OCI-LY1 (cell line): ENCODE data around the gene FBXL14.

Experiments
- H2AFZ ChIP-seq: fragments of 200-600 bp; sonication (generic), shearing (Covaris generic); 2 replicates; pipeline ENCODE4 v1.6.0; 2014; ENCODE audit warnings: antibody characterized with exemption, mild to moderate bottlenecking, low read length
- H3F3A ChIP-seq: fragments of 200-600 bp; sonication (generic), shearing (Covaris generic); 2 replicates; pipeline ENCODE4 v1.6.0; 2014; ENCODE audit warnings: mild to moderate bottlenecking, antibody characterized with exemption, low read length, moderate library complexity; ENCODE audit not compliant: insufficient read depth
- H3K27ac ChIP-seq: fragments of 200-600 bp; sonication (generic); 2 replicates; pipeline ENCODE4 v1.5.1; 2014; ENCODE audit warnings: low read length, mixed run types, mild to moderate bottlenecking, low read depth; ENCODE audit not compliant: poor library complexity, severe bottlenecking
- H3K27me3 ChIP-seq: fragments of 200-600 bp; sonication (generic); 2 replicates; pipeline ENCODE4 v1.6.0; 2014; ENCODE audit warnings: antibody characterized with exemption, mild to moderate bottlenecking, low read length, moderate library complexity; ENCODE audit not compliant: insufficient read depth
- H3K36me3 ChIP-seq: fragments of 200-600 bp; sonication (generic); 2 replicates; pipeline ENCODE4 v1.6.1; 2014; ENCODE audit warnings: mild to moderate bottlenecking, antibody characterized with exemption, low read length, moderate library complexity, mixed read lengths; ENCODE audit not compliant: insufficient read depth
- H3K4me1 ChIP-seq: fragments of 200-600 bp; sonication (generic); 2 replicates; pipeline ENCODE4 v1.5.1; 2014; ENCODE audit warnings: mild to moderate bottlenecking, low read length, moderate library complexity; ENCODE audit not compliant: insufficient read depth, severe bottlenecking
- H3K4me2 ChIP-seq: fragments of 200-600 bp; sonication (generic), shearing (Covaris generic); 2 replicates; pipeline ENCODE4 v1.6.1; 2014; ENCODE audit warnings: low read length
- H3K4me3 ChIP-seq: fragments of 200-600 bp; sonication (generic); 2 replicates; pipeline ENCODE4 v1.5.1; 2014; ENCODE audit warnings: low read length, low read depth, mild to moderate bottlenecking, mixed read lengths; ENCODE audit not compliant: poor library complexity, severe bottlenecking
- H3K79me2 ChIP-seq: fragments of 200-600 bp; shearing (Covaris generic); 2 replicates; pipeline ENCODE4 v1.6.1; 2016; ENCODE audit warnings: mixed run types, low read length, mixed read lengths; ENCODE audit not compliant: insufficient read depth
- H3K9ac ChIP-seq: fragments of 200-600 bp; sonication (generic), shearing (Covaris generic); 2 replicates; pipeline ENCODE4 v1.6.1; 2014; ENCODE audit warnings: mild to moderate bottlenecking, low read length, mixed read lengths
- H3K9me2 ChIP-seq: fragments of 200-600 bp; sonication (generic), shearing (Covaris generic); 2 replicates; pipeline ENCODE4 v1.6.1; 2014; ENCODE audit warnings: low read depth, mild to moderate bottlenecking, low read length, mixed read lengths
- H3K9me3 ChIP-seq: fragments of 200-600 bp; shearing (Covaris generic); 2 replicates; pipeline ENCODE4 v1.6.1; 2014; ENCODE audit warnings: low read length, mixed read lengths
- H4K20me1 ChIP-seq: fragments of 200-600 bp; sonication (generic), shearing (Covaris generic); 2 replicates; pipeline ENCODE4 v1.6.0; 2016; ENCODE audit warnings: mild to moderate bottlenecking, low read length; ENCODE audit not compliant: insufficient read depth
- EZH2 ChIP-seq: fragments of 200-600 bp; sonication (generic), shearing (Covaris generic); IDR thresholded peaks from 2 replicates; pipeline ENCODE4 v1.8.0; 2017; ENCODE audit warnings: borderline replicate concordance, mixed run types, mild to moderate bottlenecking, antibody characterized with exemption, low read length, moderate library complexity, mixed read lengths
- TF ChIP-seq, protein P1 (sequence below): fragments of 200-600 bp; sonication (generic), shearing (Covaris generic); IDR thresholded peaks from 2 replicates; pipeline ENCODE4 v1.5.1; 2017; ENCODE audit warnings: mild to moderate bottlenecking, antibody characterized with exemption, low read length, moderate library complexity, mixed read lengths

The FBXL14 gene

GRCh38 chr12:1572731-1573130, 21.6 kb downstream of the FBXL14 start:
- Histone ChIP-seq H3K79me2 (no peaks in the 10 kb centered on the region), H3K27ac (no peak overlapping the region), H3K9me2 (no peaks in the 10 kb centered on the region), H3F3A (peaks cover 5% of the 10 kb centered on the region; the same call in 1 of the 2 replicates), H3K4me3 (no peak overlapping the region), H3K27me3 (no peaks in the 10 kb centered on the region), H4K20me1 (no peaks in the 10 kb centered on the region), H2AFZ (no peak overlapping the region), H3K9me3 (no peaks in the 10 kb centered on the region), H3K9ac (no peak overlapping the region), H3K4me2 (no peak overlapping the region), H3K4me1 (peaks cover 13% of the 10 kb centered on the region), H3K36me3 (no peaks in the 10 kb centered on the region)
- TF ChIP-seq, protein P1, sequence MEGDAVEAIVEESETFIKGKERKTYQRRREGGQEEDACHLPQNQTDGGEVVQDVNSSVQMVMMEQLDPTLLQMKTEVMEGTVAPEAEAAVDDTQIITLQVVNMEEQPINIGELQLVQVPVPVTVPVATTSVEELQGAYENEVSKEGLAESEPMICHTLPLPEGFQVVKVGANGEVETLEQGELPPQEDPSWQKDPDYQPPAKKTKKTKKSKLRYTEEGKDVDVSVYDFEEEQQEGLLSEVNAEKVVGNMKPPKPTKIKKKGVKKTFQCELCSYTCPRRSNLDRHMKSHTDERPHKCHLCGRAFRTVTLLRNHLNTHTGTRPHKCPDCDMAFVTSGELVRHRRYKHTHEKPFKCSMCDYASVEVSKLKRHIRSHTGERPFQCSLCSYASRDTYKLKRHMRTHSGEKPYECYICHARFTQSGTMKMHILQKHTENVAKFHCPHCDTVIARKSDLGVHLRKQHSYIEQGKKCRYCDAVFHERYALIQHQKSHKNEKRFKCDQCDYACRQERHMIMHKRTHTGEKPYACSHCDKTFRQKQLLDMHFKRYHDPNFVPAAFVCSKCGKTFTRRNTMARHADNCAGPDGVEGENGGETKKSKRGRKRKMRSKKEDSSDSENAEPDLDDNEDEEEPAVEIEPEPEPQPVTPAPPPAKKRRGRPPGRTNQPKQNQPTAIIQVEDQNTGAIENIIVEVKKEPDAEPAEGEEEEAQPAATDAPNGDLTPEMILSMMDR: no peak
- no peak for TF ChIP-seq EZH2

- no peaks in the 10 kb centered on the region for H3K36me3 ChIP-seq
- H4K20me1 ChIP-seq: no peaks in the 10 kb centered on the region
- no peak overlapping the region for H3K4me2 ChIP-seq
- H3K9me3 ChIP-seq: no peaks in the 10 kb centered on the region
- peaks cover 5% of the 10 kb centered on the region for H3K4me1 ChIP-seq
- TF ChIP-seq, protein P1: no peak
- TF ChIP-seq EZH2: no peak
- no peak overlapping the region for H3K9ac ChIP-seq
- no peak overlapping the region for H3K4me3 ChIP-seq
- H3K9me2 ChIP-seq: no peaks in the 10 kb centered on the region
- H3K27ac ChIP-seq: no peak overlapping the region
- H3K27me3 ChIP-seq: no peaks in the 10 kb centered on the region
- no peak overlapping the region for H2AFZ ChIP-seq
- H3F3A ChIP-seq: no peaks in the 10 kb centered on the region
- H3K79me2 ChIP-seq: no peaks in the 10 kb centered on the region
Measured at GRCh38 chr12:1567852-1568251, 26.5 kb downstream of the FBXL14 start.

GRCh38 chr12:1566449-1567135, 27.8 kb downstream of the FBXL14 start:
- Histone ChIP-seq H3K9me3 (no peaks in the 10 kb centered on the region), H3K4me2 (no peak overlapping the region), H3F3A (no peaks in the 10 kb centered on the region), H3K4me1 (peaks cover 8% of the 10 kb centered on the region), H2AFZ (no peak overlapping the region), H4K20me1 (no peaks in the 10 kb centered on the region), H3K9ac (no peak overlapping the region), H3K9me2 (no peaks in the 10 kb centered on the region), H3K36me3 (no peaks in the 10 kb centered on the region), H3K27ac (no peak overlapping the region), H3K79me2 (no peaks in the 10 kb centered on the region), H3K27me3 (no peaks in the 10 kb centered on the region), H3K4me3 (no peak overlapping the region)
- TF ChIP-seq EZH2: no peak
- TF ChIP-seq, protein P1: no peak
